ENCODE data around the gene COMT. TPM values are rescaled to one million over a fixed set of nuclear protein-coding genes. Genes with fewer than 3 reads are reported as not detected.
A peak's percentile ranks its signal among the peaks of the same experiment; 100 is the strongest.

COMT gene
- total and polyA plus RNA-seq, 2 of the 4 experiments (the other 2 are of a cell fraction) = 202 to 347 TPM

DNA sequence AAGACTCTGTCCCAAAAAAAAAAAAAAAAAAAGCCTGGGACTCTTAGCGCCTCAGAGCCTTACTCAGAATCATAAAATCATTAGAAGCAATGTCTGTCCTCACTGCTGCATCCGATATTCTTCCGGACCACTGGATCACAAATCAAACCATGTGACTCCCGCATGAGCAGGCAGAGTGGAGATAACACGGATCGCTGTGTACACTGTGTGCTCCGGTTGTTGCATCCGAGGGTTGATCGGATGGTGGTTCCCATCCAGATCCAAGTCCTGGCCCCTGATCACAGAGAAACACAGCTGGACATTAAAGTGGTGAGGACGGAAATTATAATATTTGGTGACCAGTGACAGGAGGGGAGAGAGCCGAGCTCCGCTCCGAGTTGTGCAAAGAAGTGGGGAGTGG, 9.8 kb downstream of the COMT start:
- Histone ChIP-seq H4K8ac (ENCODE audit: low read depth in 2 of 2, low read length in 2 of 2) (no peak overlapping the region; a peak in 1 of 4 replicates), H3K18ac (ENCODE audit: low read depth, low read length) (no peak overlapping the region), H3K9me3 (ENCODE audit: control insufficient read depth, insufficient read depth, low read length) (no peaks in the 10 kb centered on the region), H2AK5ac (ENCODE audit: low read depth, low read length) (peak overlapping the region; percentile 40; the same call in 1 of the 2 replicates), H3K4me1 (ENCODE audit: control insufficient read depth, insufficient read depth, low read length) (peaks cover 21% of the 10 kb centered on the region), H2BK20ac (ENCODE audit: low read depth, low read length) (no peak overlapping the region), H3K9me1 (ENCODE audit: insufficient read depth, low read length) (peaks cover 28% of the 10 kb centered on the region), H4K91ac (ENCODE audit: insufficient read depth, low read depth, low read length) (no peak overlapping the region), H2AK9ac (replicated peaks; ENCODE audit: low read depth, low read length, poor library complexity) (peak overlapping the region; percentile 82), H3K36me3 (ENCODE audit: control insufficient read depth, insufficient read depth, low read length) (peaks cover 23% of the 10 kb centered on the region), H2BK5ac (ENCODE audit: low read depth, low read length, poor library complexity, severe bottlenecking) (peak overlapping the region; percentile 30), H3K27ac (ENCODE audit: insufficient read depth, low read length) (no peak overlapping the region), H3K79me1 (ENCODE audit: low read depth in 1 of 2, low read length in 2 of 2) (peaks cover 35 to 69% of the 10 kb centered on the region in 2 experiments), H3K4me2 (ENCODE audit: low read depth, low read length) (no peak overlapping the region), H4K5ac (ENCODE audit: low read depth, low read length) (no peak overlapping the region), H3K14ac (replicated peaks; ENCODE audit: low read depth, low read length) (peak overlapping the region; percentile 62; the same call in 1 of the 2 replicates), H3K4ac (ENCODE audit: low read depth, low read length) (peak overlapping the region; percentile 66; the same call in 1 of the 2 replicates), H3K23ac (ENCODE audit: low read depth, low read length) (no peak overlapping the region), H3K4me3 (ENCODE audit: insufficient read depth, low read depth, low read length) (no peak overlapping the region), H4K20me1 (ENCODE audit: insufficient read depth, low read length) (peaks cover 37% of the 10 kb centered on the region), H3K9ac (ENCODE audit: low read depth, low read length) (no peak overlapping the region), H3K56ac (ENCODE audit: extremely low read depth, insufficient read depth, low read length) (no peak overlapping the region), H2BK120ac (ENCODE audit: low read depth, low read length) (no peak overlapping the region), H2BK15ac (ENCODE audit: low read depth, low read length) (no peak overlapping the region), H2AFZ (replicated peaks; ENCODE audit: low read length, poor library complexity) (no peak overlapping the region), H3K27me3 (ENCODE audit: control insufficient read depth, insufficient read depth, low read length) (no peaks in the 10 kb centered on the region)
- WGBS, 2 experiments (ENCODE audit: extremely low coverage in 2 of 2, insufficient read length in 1 of 2) = 95% methylated on average over 4 of the region's 13 CpGs; no CpG with 5 or more reads in 1 of the 2 experiments
- ChIA-PET POLR2A (ENCODE audit: unreplicated experiment) (no interaction called here), CTCF (no interaction called here)
- in situ Hi-C loops (cut with MboI; ENCODE audit: low sequenced_read_pairs) (no loop called here), intact Hi-C loops (cut with micrococcal nuclease) (no loop called here), dilution Hi-C loops (cut with HindIII; ENCODE audit: low sequenced_read_pairs, unreplicated experiment) (no loop called here)
- ATAC-seq (ENCODE audit: low read depth) (no peak), DNase-seq (no peak)
- TF ChIP-seq CHD1 (IDR thresholded peaks at IDR 0.05; ENCODE audit: low read depth, low read length) (no peak), RFX5 (IDR thresholded peaks at IDR 0.05; ENCODE audit: low read depth, low read length) (no peak), NFE2L2 (IDR thresholded peaks at IDR 0.05; ENCODE audit: low read depth, low read length) (no peak), MAFK (IDR thresholded peaks at IDR 0.05; ENCODE audit: low read depth, low read length) (no peak), BHLHE40 (IDR thresholded peaks at IDR 0.05; ENCODE audit: low read depth, low read length) (no peak), CEBPB (IDR thresholded peaks at IDR 0.05; ENCODE audit: low read depth, low read length) (no peak), SMC3 (IDR thresholded peaks at IDR 0.05; ENCODE audit: low read depth, low read length) (no peak), MAZ (IDR thresholded peaks at IDR 0.05; ENCODE audit: borderline replicate concordance, low read depth, low read length) (no peak), FOS (IDR thresholded peaks at IDR 0.05; ENCODE audit: low read depth, low read length) (no peak), RAD21 (IDR thresholded peaks at IDR 0.05; ENCODE audit: low read length) (no peak), MXI1 (IDR thresholded peaks at IDR 0.05; ENCODE audit: borderline replicate concordance, low read depth, low read length) (no peak), POLR2A (IDR thresholded peaks at IDR 0.05; ENCODE audit: low read depth, low read length) (no peak), RCOR1 (IDR thresholded peaks at IDR 0.05; ENCODE audit: insufficient replicate concordance, low read length) (no peak)
- TF ChIP-seq, protein P1, sequence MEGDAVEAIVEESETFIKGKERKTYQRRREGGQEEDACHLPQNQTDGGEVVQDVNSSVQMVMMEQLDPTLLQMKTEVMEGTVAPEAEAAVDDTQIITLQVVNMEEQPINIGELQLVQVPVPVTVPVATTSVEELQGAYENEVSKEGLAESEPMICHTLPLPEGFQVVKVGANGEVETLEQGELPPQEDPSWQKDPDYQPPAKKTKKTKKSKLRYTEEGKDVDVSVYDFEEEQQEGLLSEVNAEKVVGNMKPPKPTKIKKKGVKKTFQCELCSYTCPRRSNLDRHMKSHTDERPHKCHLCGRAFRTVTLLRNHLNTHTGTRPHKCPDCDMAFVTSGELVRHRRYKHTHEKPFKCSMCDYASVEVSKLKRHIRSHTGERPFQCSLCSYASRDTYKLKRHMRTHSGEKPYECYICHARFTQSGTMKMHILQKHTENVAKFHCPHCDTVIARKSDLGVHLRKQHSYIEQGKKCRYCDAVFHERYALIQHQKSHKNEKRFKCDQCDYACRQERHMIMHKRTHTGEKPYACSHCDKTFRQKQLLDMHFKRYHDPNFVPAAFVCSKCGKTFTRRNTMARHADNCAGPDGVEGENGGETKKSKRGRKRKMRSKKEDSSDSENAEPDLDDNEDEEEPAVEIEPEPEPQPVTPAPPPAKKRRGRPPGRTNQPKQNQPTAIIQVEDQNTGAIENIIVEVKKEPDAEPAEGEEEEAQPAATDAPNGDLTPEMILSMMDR (conservative IDR thresholded peaks at IDR 0.05; ENCODE audit: low read depth, low read length) = no peak
- TF ChIP-seq, protein P2, sequence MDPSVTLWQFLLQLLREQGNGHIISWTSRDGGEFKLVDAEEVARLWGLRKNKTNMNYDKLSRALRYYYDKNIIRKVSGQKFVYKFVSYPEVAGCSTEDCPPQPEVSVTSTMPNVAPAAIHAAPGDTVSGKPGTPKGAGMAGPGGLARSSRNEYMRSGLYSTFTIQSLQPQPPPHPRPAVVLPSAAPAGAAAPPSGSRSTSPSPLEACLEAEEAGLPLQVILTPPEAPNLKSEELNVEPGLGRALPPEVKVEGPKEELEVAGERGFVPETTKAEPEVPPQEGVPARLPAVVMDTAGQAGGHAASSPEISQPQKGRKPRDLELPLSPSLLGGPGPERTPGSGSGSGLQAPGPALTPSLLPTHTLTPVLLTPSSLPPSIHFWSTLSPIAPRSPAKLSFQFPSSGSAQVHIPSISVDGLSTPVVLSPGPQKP (IDR thresholded peaks at IDR 0.05; ENCODE audit: borderline replicate concordance, low read depth, low read length) = no peak
- TF ChIP-seq, protein P3, sequence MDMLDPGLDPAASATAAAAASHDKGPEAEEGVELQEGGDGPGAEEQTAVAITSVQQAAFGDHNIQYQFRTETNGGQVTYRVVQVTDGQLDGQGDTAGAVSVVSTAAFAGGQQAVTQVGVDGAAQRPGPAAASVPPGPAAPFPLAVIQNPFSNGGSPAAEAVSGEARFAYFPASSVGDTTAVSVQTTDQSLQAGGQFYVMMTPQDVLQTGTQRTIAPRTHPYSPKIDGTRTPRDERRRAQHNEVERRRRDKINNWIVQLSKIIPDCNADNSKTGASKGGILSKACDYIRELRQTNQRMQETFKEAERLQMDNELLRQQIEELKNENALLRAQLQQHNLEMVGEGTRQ (IDR thresholded peaks at IDR 0.05; ENCODE audit: low read depth, low read length) = no peak
- BruUV-seq (replicated peaks) = no TSS peak
